Heart left ventricle (tissue), 16 donors: ENCODE results near the gene KNSTRN. TPM values are rescaled to one million over a fixed set of nuclear protein-coding genes. Genes with fewer than 3 reads are reported as not detected.

Experiments
- ATAC-seq, 4 donors: fragments of 200-7000 bp; cut with Tn5 transposase; one replicate each; pipeline ENCODE4 v1.9.1; 2020 to 2022; ENCODE audit warnings: moderate library complexity in 4 of 4, mild to moderate bottlenecking in 3 of 4, moderate number of reproducible peaks in 1 of 4
- DNase-seq, 5 donors: peaks; one replicate each; pipeline ENCODE4 v3.0.0-alpha.2; 2020
- H3K27ac ChIP-seq, 12 donors: fragments of 200-600 bp; sonication (generic) in 4 of 12; one replicate each; pipeline versions ENCODE4 v1.5.0 to v1.8.0; 2016 to 2022; ENCODE audit warnings: mild to moderate bottlenecking in 2 of 12
- H3K27me3 ChIP-seq, 9 donors: fragments of 200-600 bp; sonication (generic) in 2 of 9; one replicate each; pipeline versions ENCODE4 v1.5.1 to v1.8.0; 2016 to 2022; ENCODE audit warnings: mild to moderate bottlenecking in 3 of 9
- H3K36me3 ChIP-seq, 9 donors: fragments of 200-600 bp; sonication (generic) in 2 of 9; one replicate each; pipeline versions ENCODE4 v1.5.0 to v1.8.0; 2018 to 2022; ENCODE audit warnings: mild to moderate bottlenecking in 2 of 9
- H3K4me1 ChIP-seq, 12 donors: fragments of 200-600 bp; sonication (generic) in 4 of 12; one replicate each; pipeline versions ENCODE4 v1.5.0 to v1.8.0; 2016 to 2022; ENCODE audit warnings: mild to moderate bottlenecking in 3 of 12
- H3K4me3 ChIP-seq, 12 donors: fragments of 200-600 bp; sonication (generic) in 4 of 12; one replicate each; pipeline versions ENCODE4 v1.5.0 to v1.8.0; 2017 to 2022; ENCODE audit warnings: mild to moderate bottlenecking in 9 of 12, moderate library complexity in 4 of 12
- H3K9me3 ChIP-seq, 12 donors: fragments of 200-600 bp; sonication (generic) in 4 of 12; one replicate each; pipeline versions ENCODE4 v1.5.0 to v1.8.0; 2016 to 2022; ENCODE audit warnings: mild to moderate bottlenecking in 1 of 12
- POLR2A ChIP-seq, 2 donors: fragments of 450-650 bp; IDR thresholded peaks; one replicate each; pipeline ENCODE4 v1.6.1; 2017; ENCODE audit warnings: antibody characterized with exemption in 2 of 2, mild to moderate bottlenecking in 2 of 2, moderate library complexity in 2 of 2
- WGBS, 4 donors: extraction: QIAGEN DNeasy Blood & Tissue Kit in 2 of 4; methylation state at CpG; one replicate each; pipeline versions ENCODE4 v1.1.5 to v1.1.7; 2013 to 2018; 5-methylcytosine and 5-hydroxymethylcytosine counted together
- intact Hi-C, 10 donors: fragments of 100-400 bp; cut with DNase I; formaldehyde crosslinking; loops; one replicate each; pipeline versions ENCODE4 v1.11.1 to v1.14.2; 2022
- polyA plus RNA-seq, 2 donors: library from polyadenylated mRNA; stranded (reverse); fragments of 200-250 nt; gene quantifications; one replicate each; pipeline ENCODE4 v1.2.3, GENCODE V29; 2013
- total RNA-seq, 9 donors: library from RNA; depleted of rRNA in 2 of 9; stranded (reverse); fragments of >200 nt in 2 of 9; fragmentation: NEBNext Ultra II Directional in 3 of 9; extraction: Animal tissue kit (Norgen Biotek cat#: 25700) in 3 of 9; gene quantifications; one replicate each; pipeline versions ENCODE4 v1.1.0 to v1.2.4, GENCODE V29; 2016 to 2023
- TF ChIP-seq, protein P1 (sequence below), 12 donors: fragments of 200-600 bp; sonication (generic) in 4 of 12; IDR thresholded peaks; one replicate each; pipeline versions ENCODE4 v1.5.0 to v1.8.0; 2018 to 2022; ENCODE audit warnings: antibody characterized with exemption in 12 of 12, mild to moderate bottlenecking in 5 of 12
- donor health status: ischemic (EF 13 %, LVEDD 7.1; RV severe dilation, severe dysfunction).
- donor health status: healthy with polysubstance abuse.
- donor health status: DM: no; HTN: yes; CAD: no.
- donor health status: DM: no; HTN: no; CAD: no.
- donor health status: ischemic (EF 25% LVEDD 6.9; RV normal size, moderate dysfunction).
- donor health status: ischemic (EF 25% LVEDD 5.7; RV mildly dilated, moderate dysfunction).
- donor health status: healthy.
- donor health status: DM: yes; HTN: yes; CAD: no.
- donor health status: ischemic (EF 35%, LVEDD 5.7; RV mildly dilated, moderate dysfunction).
- donor health status: nonischemic (EF 11% LVEDD 7.7; RV severe dilation, severe dysfunction).
- donor health status: DM: yes; HTN: yes; CAD: no.
- donor health status: PGD.
- donor health status: ischemic (EF 29% LVEDD 5.4; RV normal size, mild dysfunction).
- donor health status: nonischemic (EF 23%, LVEDD 6.1; RV moderate dilation, normal function).

The KNSTRN gene
- total and polyA plus RNA-seq, 11 donors, result 8.0 to 20.1 (median 9.9) TPM

DNA sequence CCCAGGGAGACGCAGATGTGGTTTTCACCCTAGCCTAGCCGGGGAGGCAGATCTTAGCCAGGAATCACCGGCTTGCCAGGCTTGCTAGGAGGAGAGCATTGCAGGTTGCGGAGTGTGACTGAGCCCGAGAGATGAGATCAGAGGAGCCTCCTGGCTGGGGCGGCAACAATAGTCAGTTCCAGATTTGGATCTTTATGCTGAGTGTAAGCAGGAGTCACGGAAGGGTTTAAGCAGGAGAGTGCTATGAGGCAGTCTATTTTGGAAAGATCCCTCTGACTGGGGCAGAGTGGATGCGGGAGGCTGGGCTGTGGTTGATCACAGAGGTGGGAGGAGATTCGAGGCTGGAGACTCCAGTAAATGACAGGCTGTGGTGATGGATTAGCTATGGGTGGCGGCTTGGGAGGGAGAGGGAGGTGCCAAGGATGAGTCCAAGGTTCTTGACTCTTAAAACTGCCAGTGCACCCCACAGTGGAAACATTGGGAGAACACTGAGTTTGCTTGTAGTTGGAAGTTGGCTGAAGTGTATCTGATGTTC lies 47.8 kb downstream of the KNSTRN start:
- ATAC-seq (peak in 1 of 4 donors; percentile 16), DNase-seq (no peak)
- intact Hi-C loops, result no loop called here
- 62 to 77% (median 66%) methylated on average over 9 to 10 of the region's 10 CpGs for WGBS, 4 donors
- Histone ChIP-seq H3K4me3 (no peak overlapping the region), H3K4me1 (no peaks in the 10 kb centered on the region), H3K27me3 (peaks cover 0 to 11% (median 0%) of the 10 kb centered on the region in 9 donors), H3K36me3 (no peaks in the 10 kb centered on the region), H3K27ac (no peak overlapping the region), H3K9me3 (no peaks in the 10 kb centered on the region)
- TF ChIP-seq POLR2A (IDR thresholded peaks at IDR 0.05), result no peak
- TF ChIP-seq, protein P1, sequence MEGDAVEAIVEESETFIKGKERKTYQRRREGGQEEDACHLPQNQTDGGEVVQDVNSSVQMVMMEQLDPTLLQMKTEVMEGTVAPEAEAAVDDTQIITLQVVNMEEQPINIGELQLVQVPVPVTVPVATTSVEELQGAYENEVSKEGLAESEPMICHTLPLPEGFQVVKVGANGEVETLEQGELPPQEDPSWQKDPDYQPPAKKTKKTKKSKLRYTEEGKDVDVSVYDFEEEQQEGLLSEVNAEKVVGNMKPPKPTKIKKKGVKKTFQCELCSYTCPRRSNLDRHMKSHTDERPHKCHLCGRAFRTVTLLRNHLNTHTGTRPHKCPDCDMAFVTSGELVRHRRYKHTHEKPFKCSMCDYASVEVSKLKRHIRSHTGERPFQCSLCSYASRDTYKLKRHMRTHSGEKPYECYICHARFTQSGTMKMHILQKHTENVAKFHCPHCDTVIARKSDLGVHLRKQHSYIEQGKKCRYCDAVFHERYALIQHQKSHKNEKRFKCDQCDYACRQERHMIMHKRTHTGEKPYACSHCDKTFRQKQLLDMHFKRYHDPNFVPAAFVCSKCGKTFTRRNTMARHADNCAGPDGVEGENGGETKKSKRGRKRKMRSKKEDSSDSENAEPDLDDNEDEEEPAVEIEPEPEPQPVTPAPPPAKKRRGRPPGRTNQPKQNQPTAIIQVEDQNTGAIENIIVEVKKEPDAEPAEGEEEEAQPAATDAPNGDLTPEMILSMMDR (IDR thresholded peaks at IDR 0.05), result no peak

DNA sequence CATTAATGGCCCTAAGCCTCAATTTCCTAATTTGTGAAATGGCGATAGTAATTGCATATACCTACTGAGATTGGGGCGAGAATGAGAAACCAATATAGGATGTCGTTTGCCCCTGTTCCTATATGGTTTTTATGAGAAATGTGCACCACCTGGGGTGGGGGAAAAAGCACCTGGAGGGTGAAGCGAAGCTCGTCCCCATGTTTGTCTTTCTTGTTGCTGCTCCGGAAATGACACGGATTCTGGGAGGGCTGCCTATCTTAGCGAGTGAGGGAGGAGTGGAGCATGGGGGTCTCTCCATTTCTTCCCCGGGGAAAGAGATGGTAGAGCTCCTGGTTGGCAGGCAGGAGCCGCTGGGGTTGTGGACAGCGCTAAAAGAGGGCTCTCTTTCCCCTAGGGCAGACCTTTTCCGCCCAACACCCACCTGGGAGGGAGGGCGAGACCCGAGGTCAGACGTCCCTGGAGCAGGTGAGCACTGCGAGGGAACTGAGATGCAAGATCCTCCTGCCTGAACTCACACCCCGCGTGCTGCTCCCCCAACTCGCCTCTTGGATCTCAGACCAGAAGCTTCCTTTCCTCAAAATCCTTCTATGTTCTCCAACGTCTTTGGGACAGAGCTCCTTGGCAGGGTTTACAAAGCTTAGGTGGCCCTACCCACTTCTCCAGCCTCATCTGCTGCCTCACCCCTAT lies 52.6 kb downstream of the KNSTRN start:
- TF ChIP-seq, protein P1 (IDR thresholded peaks at IDR 0.05), result no peak
- TF ChIP-seq POLR2A (IDR thresholded peaks at IDR 0.05), result no peak
- Histone ChIP-seq H3K9me3 (no peaks in the 10 kb centered on the region), H3K27me3 (peaks cover 0 to 44% (median 13%) of the 10 kb centered on the region in 9 donors), H3K36me3 (no peaks in the 10 kb centered on the region), H3K4me1 (peaks cover 9 to 45% (median 25%) of the 10 kb centered on the region in 12 donors), H3K27ac (no peak overlapping the region), H3K4me3 (no peak overlapping the region)
- ATAC-seq (no peak), DNase-seq (peak in 1 of 5 donors; percentile 21)
- WGBS, 4 donors, result 58 to 72% (median 61%) methylated on average over 20 of the region's 20 CpGs
- intact Hi-C loops, result no loop called here

DNA sequence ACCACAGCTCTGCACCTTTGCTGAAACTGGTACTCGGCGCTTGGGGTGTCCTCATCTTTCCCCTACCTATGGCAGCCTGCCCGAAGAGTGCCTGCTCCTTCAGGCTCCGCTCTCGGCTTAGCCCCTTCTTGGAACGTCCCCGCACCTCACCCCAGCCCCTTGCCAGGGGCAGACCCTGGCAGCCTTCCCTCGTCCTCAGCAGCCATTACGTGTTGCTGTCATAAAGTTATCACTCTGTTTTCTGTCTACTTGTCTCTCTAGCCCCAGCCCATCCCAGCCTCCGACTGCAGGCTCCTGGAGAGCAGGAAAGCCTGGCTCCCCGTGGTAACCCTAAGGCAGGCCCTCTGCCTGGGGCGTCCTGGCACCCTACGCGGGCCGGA lies 53.2 kb downstream of the KNSTRN start:
- Histone ChIP-seq H3K9me3 (no peaks in the 10 kb centered on the region), H3K4me1 (peaks cover 9 to 49% (median 26%) of the 10 kb centered on the region in 12 donors), H3K27ac (no peak overlapping the region), H3K27me3 (peaks cover 0 to 44% (median 13%) of the 10 kb centered on the region in 9 donors), H3K36me3 (no peaks in the 10 kb centered on the region), H3K4me3 (peak overlapping the region in 11 of 12 donors; percentile 19 to 54 (median 48))
- no peak for TF ChIP-seq POLR2A (IDR thresholded peaks at IDR 0.05)
- TF ChIP-seq, protein P1 (IDR thresholded peaks at IDR 0.05), result no peak
- DNase-seq, result peak in 1 of 5 donors; percentile 56
- ATAC-seq, result no peak
- intact Hi-C loops, result no loop called here
- WGBS, 4 donors, result 14 to 22% (median 17%) methylated on average over 15 of the region's 15 CpGs

DNA sequence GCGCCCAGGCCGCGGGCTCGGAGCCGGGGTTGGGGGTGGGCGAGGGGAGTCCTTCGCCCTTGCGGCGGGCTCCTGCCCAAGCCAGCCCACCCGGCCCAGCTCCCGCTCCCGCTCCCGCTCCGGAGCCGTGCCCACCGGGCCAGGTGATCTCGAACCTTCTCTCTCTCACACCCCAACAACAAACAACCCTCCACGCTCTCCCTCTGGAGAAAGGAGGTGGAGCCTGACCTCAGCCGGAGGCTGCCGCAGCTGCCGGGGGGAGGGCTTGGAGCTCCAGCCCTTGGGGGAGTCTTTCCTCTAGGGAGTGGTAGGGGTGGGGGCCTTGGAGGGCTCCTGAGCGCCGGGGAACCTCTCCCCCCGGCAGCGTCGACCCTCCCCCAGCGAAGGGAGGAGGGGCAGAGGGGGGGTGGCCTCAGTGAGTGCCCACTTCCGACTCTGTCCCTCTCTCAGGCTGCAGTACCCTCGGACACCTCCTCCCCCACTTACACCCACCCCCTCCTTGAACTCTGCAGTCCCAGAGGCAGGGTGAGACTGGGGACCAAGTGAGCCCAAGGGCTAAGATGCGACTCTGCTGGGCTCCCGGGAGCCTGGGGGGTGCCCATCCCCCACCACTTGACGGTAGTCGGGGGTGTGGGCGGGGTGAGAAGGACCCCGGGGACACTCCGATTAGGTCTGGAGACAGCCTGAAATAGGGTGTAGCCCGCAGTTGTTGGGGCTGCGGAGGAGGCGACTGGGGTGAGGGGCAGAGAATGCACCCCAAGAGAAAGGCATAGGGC lies 53.8 kb downstream of the KNSTRN start:
- TF ChIP-seq, protein P1 (IDR thresholded peaks at IDR 0.05), result no peak
- no peak for TF ChIP-seq POLR2A (IDR thresholded peaks at IDR 0.05)
- intact Hi-C loops, result no loop called here
- H3K27ac ChIP-seq, result no peak overlapping the region

More for the DNA sequence above, 53.8 kb downstream of the KNSTRN start:
- Histone ChIP-seq H3K36me3 (no peaks in the 10 kb centered on the region), H3K4me3 (peak overlapping the region; percentile 19 to 54 (median 46)), H3K9me3 (no peaks in the 10 kb centered on the region), H3K27me3 (peaks cover 0 to 44% (median 13%) of the 10 kb centered on the region in 9 donors), H3K4me1 (peaks cover 9 to 49% (median 26%) of the 10 kb centered on the region in 12 donors)
- no peak for ATAC-seq
- WGBS, 4 donors, result 1 to 3% (median 2%) methylated on average over 23 to 39 of the region's 39 CpGs
- DNase-seq, result peak in 1 of 5 donors; percentile 63
